Measurements from ENCODE around the gene DEF6. TPM values are rescaled to one million over a fixed set of nuclear protein-coding genes. Genes with fewer than 3 reads are reported as not detected.

Gene DEF6
- polyA plus RNA-seq, 1 of the 3 experiments (the other 2 are of a cell fraction): 0.13 TPM

GRCh38 chr6:35343092-35343834, 45.6 kb downstream of the DEF6 start (continued):
- TF ChIP-seq GATA2 (CRISPR knock-in tag; IDR thresholded peaks at IDR 0.05) (no peak), USF2 (IDR thresholded peaks at IDR 0.05; ENCODE audit: borderline replicate concordance, low read depth, low read length) (no peak), SIN3A (IDR thresholded peaks at IDR 0.05; ENCODE audit: borderline replicate concordance, low read depth, low read length) (no peak), NFIC (IDR thresholded peaks at IDR 0.05; ENCODE audit: borderline replicate concordance) (no peak; the same call in 1 of the 2 replicates)

- Histone ChIP-seq H3K27me3 (ENCODE audit: insufficient read depth) (no peaks in the 10 kb centered on the region), H4K20me1 (ENCODE audit: insufficient read depth) (peaks cover 10% of the 10 kb centered on the region; the same call in 1 of the 2 replicates), H3F3A (replicated peaks; ENCODE audit: insufficient read depth) (peaks cover 4% of the 10 kb centered on the region), H3K4me1 (ENCODE audit: control insufficient read depth in 1 of 2, insufficient read depth in 2 of 2, low read depth in 1 of 2, low read length in 1 of 2) (peaks cover 0 to 23% of the 10 kb centered on the region in 2 experiments; a peak in 2 of 4 replicates), H3K9ac (peak overlapping the region; percentile 80; the same call in 1 of the 2 replicates), H3K36me3 (replicated peaks in 1 of 2; ENCODE audit: control insufficient read depth in 1 of 2, insufficient read depth in 2 of 2, low read length in 1 of 2) (peaks cover 3 to 9% of the 10 kb centered on the region in 2 experiments), H3K9me2 (no peaks in the 10 kb centered on the region), H3K79me2 (ENCODE audit: insufficient read depth) (peaks cover 53% of the 10 kb centered on the region), H3K9me3 (no peaks in the 10 kb centered on the region), H3K4me2 (peak overlapping the region; percentile 96), H3K27ac (ENCODE audit: low read depth in 2 of 2, low read length in 1 of 2) (peak overlapping the region; percentile 45 to 87; a peak in 3 of 4 replicates), H2AFZ (ENCODE audit: low read depth) (no peak overlapping the region), H3K4me3 (ENCODE audit: low read depth in 2 of 2, low read length in 1 of 2) (peak overlapping the region; percentile 74 to 85)
- POLR2A ChIA-PET: interaction anchor here (0.8 to 1.4 kb wide), 5 partner anchors 27 to 388 kb away, joined by 3 to 5 read pairs (median 4); partner anchors contain the start of gene RPL10A
- CTCF ChIA-PET: interaction anchor here (0.6 to 6.9 kb wide), 21 partner anchors 10 to 392 kb away, joined by 3 to 186 read pairs (median 5); partner anchors contain the start of genes FANCE and RPL10A
- DNase-seq: peak; percentile 68
- WGBS (ENCODE audit: low lambda C conversion rate): 42% methylated on average over 6 of the region's 6 CpGs
- peak in 1 of 2 experiments; percentile 77; a peak in 1 of 4 replicates for TF ChIP-seq EP300 (IDR thresholded peaks at IDR 0.05; ENCODE audit: borderline replicate concordance in 1 of 2, low read depth in 1 of 2, low read length in 1 of 2)
- peak; percentile 42; the same call in 1 of the 2 replicates for TF ChIP-seq FOXJ3 (CRISPR knock-in tag; IDR thresholded peaks at IDR 0.05)
- TF ChIP-seq NFIC (IDR thresholded peaks at IDR 0.05; ENCODE audit: borderline replicate concordance): no peak; the same call in 1 of the 2 replicates
- peak; percentile 64 for TF ChIP-seq CHD2 (IDR thresholded peaks at IDR 0.05; ENCODE audit: low read length, partially characterized antibody)
- no peak for TF ChIP-seq NRF1 (IDR thresholded peaks at IDR 0.05; ENCODE audit: low read depth, low read length)
- TF ChIP-seq GATA2 (CRISPR knock-in tag; IDR thresholded peaks at IDR 0.05): peak; percentile 90
- peak; percentile 64; the same call in 1 of the 2 replicates for TF ChIP-seq RCOR1 (IDR thresholded peaks at IDR 0.05; ENCODE audit: low read length)
- no peak for TF ChIP-seq IRF3 (IDR thresholded peaks at IDR 0.05; ENCODE audit: low read depth, low read length)
- TF ChIP-seq PBX3 (IDR thresholded peaks at IDR 0.05): 0 out of 2 replicates have a peak, but pooled peaks have one; percentile 9
- no peak for TF ChIP-seq MXI1 (IDR thresholded peaks at IDR 0.05; ENCODE audit: low read depth, low read length)
- no peak for TF ChIP-seq EZH2phosphoT487 (IDR thresholded peaks at IDR 0.05; ENCODE audit: borderline replicate concordance, low read depth)
Observed at GRCh38 chr6:35343835-35344550, 46.4 kb downstream of the DEF6 start.
